GM21717 (cell line): ENCODE measurements around the gene FIBP.

ENCODE experiments used
- ATAC-seq: cut with Tn5 transposase; IDR thresholded peaks from one replicate; pipeline ENCODE4 v1.9.1; 2021; ENCODE audit warnings: mild to moderate bottlenecking, moderate library complexity; ENCODE audit not compliant: unreplicated experiment

Gene FIBP

DNA sequence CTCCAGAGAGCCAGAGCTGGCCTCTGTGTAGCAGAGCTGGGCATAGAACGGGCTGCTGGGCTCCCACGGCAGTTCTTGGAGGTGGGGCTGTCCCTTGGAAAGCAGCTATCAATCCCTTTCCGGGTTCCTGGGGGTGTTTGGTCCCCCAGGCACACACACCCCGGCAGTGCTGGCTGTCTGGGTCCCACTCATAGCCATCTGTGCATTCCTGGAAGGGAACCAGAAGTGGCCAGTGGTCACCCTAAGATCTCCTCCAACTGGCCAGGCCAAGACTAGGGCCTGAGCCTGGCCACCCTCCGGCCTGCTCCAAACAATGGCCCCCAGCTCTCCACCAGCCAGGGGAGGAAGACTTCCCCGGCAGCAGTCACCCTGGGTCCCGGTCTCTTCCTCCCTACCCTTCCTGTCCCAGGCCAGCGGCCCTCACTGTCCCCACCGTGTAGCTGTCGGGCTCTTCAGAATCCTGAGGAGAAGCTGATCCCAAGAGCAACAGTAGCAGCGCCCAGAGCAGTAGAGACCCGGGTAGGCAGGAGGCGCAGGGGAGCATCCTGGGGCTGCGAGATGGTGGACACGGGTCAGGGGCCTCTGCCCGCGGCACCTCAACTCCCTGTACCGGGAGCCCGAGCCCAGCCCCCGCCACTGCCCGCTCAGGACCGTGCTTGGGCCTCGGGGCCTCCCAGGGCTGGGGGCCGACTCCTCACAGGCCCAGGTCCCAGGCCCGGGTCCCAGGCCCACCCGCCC is 16.3 kb downstream of the FIBP start:
- no peak for ATAC-seq

DNA sequence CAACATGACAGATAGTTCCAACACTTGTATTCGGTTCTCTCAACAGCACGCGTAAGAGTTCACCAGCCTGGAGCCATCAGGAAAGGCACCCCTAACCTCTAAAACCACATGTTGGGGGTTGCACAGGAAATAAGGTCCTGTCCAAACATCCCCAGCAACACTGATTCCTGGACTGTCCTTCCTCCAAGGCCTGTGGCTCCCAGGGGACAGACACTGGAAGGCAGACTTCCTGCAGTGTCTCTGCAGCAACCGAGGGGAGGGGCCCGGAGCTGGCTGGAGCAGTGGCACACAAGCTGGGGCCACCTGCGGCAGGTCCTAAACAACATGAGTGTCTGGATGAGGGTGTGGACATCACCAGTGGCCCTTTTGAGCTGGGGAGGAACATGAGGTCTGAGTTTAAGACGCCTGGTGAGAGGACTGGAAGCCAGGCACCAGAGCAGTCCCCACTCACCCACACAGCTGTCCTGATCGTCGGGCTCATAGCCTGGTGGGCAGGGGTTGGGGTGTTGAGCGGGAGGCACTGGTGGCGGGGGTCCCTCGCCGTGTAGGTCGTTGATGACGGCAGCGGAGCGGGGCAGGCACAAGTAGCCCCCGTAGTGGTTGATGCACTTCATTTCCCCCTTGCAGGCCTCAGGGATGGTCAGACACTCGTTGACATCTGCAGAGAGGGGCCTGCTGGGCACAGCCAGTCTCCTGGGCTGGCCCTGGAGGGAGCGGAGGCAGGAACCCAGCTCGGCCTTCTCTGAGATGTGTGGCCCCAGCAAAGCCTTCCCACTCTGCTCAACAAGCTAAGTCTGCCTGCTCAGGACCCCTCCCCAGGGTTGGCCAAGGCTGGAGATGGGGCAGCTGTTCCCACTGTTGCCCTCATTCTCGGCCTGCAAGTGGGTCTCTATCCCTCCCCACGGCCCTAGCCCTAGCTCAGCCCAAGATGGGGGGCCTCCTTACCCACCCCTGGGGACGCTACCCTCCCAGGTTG is 17.3 kb downstream of the FIBP start:
- no peak for ATAC-seq

DNA sequence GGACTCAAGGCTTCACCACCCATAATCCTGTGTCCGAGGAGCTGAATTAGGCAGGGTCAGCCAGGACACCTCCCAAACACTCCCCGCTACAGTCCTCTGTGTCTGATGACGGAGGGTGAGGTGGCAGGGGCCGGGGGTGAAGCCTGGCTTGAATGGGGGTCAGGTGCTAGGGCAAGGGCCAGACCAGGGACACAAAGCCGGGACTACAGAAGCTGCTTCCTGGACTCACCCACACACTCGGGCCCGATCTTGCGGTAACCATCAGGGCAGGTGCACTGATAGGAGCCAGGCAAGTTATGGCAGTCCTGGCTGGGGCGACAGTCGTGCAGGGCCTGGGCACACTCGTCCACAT is 18.0 kb downstream of the FIBP start:
- ATAC-seq, result no peak

DNA sequence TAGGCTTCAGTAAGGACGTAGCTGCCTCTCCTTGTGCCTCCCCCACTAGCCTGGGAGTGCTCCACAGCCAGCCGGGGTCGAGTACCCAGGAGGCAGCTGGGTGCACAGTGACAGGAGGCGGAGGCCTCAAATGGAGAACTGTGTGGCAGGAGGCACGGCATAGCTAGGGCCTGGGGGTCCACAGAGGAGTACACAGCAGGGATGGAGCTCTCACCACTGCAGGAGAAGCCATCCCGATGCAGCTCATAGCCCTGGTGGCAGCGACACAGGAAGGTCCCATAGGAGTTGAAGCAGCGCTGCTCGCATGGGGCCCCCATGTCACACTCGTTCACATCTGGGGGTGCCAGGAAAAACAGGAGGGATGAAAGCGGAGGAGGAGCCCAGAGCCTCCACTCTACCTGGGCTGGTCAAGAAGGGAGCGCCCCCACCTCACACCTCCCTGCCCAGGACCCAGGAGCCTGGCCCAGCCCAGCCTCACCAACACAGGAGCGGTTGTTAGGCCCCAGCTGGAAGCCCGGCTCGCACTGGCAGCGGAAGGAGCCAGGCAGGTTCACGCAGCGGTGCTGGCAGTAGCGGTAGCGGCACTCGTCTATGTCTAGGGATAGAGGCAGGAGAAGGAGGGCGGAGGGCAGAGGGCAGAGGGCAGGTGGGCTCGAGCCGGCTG is 18.5 kb downstream of the FIBP start:
- ATAC-seq, result no peak

DNA sequence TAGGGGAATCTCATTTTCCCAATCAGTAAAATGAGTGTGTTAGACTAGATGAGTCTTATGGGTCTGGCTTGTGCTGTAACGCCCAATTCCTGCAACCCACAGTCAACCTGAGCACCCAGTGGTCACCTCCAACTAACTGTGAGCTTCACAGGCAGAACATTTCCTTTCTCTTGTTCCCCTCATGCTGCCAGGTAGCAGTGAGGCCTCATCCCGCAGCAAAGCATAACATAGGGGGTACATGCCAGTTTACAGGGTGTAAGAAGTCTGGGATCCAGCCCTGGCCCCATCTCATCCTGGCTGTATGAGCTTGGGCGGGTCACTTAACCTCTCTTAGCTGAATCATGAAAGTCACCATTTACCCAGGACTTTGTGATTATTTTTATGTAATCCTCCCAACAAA is 19.4 kb downstream of the FIBP start:
- ATAC-seq, result no peak

DNA sequence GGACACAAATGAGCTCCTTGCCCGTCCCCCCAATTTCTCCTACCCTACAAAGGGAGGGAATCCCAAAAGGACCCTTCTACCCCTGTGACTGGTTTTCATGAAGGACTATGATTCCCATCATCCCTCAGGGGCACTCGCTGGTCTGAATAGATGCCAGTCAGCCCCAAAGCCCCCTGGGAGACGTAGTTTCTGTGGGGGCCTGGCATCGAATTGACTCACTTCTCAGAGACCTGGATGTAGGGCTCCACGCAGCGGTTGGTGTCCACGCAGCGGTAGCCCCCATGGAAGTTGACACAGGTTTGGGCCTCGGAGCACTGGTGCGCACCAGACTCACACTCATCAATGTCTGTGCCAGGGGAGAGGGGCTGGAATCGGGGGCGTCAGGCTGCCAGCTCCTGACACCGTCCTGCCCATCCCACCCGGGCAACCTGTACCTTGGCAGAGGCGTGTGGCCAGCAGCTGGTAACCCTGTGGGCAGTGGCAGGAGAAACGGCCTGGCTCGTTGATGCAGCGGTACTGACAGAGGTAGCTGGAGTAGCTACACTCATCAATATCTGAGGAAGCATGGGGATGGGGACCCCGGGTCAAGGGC is 20.1 kb downstream of the FIBP start:
- ATAC-seq, result no peak

DNA sequence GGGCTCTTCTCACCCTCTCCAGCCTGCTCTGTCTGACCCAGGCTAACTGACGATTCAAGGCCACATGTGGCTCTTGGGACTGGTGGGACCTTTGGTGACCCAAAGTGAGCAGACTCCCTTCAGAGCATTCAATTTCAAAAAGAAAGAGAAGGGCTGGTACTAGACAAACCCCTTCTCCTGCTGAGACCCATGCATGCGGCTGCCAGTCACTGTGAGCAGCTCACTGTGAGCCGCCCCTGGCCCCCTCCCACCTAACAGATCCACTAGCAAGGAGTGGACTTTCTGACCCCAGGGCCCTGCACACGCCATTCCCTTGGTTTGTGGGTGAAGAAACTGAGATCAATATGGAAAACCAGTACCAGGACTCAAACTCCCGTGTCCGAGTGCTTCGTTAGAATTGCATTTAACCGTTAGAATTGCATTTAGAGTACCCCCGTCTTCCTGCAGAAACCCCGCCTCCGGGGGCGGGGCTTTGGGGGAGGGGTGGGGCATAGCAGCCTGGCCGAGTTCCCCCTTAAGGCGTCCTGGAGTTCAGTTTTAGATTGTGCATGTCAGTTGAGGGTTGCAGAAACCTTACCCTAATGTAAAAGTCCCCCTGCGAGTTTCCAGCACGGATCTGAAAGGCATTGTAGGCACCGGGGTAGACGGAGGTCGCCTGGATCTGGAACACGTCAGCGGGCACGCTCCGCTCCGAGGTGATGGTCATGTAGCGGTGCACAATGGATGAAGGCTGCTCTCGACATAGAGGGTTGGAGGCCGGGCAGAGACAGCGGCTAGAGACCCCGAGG is 20.8 kb downstream of the FIBP start:
- no peak for ATAC-seq

DNA sequence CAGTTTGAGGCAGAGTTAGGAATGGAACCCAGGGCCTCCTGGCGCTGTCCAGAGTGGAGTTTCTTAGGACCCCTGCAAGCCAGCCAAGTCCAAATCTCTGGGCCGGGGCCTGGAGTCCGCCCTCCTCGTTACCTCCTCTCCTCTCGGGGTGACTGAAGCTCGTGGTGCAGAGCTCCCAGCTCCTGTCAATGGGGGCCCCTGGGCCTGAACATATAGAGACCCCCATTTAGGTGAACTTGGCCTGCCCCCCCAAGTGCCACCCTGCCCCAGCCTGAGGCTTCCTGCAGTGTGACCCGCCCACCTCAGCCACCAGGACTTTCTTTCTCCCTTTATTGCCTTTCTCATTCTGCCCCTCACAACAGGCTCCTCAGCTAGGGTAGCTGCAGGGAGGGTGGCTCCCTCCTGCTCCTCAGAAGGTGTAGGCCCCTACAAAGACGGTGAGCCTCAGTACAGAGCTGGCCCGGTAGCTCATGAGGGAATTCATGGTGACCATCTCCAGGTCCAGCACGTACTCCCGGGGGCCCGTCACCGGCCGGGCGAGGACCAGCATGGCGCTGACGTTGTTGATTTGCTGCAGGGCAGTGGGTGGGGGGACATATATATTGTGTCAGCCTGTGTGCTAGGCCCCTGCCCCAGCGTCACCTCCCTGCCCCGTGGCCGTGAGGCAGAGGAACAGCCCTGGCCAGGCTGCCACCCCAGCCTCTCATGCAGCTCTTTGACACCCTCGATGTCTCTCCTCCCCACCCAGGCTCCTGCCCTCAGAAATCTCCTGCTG is 21.6 kb downstream of the FIBP start:
- no peak for ATAC-seq

DNA sequence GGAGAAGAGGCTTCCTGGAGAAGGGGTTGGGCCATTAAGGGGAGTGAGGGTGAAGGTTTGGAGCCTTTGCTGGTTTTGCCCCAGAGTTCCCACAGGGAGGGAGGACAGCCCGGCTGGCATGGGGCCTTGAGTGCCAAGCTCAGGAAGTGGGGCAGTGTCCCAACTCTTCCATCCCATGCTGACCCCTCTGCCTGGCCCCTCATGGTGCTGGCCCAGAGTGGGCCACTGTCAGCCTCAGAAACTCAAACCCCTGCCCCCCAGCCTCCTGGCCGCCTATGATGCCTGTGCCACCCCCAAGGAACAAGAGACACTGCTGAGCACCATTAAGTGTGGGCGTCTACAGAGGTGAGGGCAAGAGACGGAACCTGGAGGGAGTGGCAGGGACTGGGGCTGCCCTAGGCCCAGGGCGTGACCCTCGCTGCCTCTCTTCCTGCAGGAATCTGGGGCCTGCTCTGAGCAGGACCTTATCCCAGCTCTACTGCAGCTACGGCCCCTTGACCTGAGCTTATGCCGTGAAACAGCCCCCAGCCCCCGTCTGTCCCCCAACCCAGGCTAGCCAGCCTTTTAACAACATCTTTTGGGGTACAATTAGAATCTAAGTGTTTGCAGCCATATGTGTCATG is 22.6 kb downstream of the FIBP start:
- ATAC-seq, result no peak

DNA sequence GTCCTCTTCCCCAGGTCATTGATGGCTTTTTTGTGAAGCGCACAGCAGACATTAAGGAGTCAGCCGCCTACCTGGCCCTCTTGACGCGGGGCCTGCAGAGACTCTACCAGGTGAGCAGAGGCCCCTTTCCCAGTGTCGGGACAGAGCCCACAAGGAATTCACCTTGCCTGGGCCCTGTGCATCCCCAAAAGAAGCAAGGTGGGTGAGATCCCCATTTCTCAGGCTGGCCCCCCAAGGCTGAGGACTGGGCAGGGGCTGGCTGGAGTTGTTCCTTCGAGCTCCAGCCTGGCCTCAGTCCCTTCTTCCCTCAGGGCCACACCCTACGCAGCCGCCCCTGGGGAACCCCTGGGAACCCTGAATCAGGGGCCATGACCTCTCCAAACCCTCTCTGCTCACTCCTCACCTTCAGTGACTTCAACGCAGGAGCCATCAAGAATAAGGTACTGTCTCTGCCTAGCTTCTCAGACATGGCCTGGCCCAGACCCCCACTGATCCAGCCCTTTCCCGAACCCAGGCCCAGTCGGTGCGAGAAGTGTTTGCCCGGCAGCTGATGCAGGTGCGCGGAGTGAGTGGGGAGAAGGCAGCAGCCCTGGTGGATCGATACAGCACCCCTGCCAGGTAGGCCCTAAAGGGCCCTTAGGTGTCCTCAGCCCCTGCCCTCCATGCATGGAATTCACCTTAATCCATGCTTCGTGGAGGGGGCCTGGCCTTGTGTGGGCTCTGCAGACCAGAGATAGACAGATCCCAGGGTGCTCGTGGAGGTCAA is 23.4 kb downstream of the FIBP start:
- no peak for ATAC-seq

DNA sequence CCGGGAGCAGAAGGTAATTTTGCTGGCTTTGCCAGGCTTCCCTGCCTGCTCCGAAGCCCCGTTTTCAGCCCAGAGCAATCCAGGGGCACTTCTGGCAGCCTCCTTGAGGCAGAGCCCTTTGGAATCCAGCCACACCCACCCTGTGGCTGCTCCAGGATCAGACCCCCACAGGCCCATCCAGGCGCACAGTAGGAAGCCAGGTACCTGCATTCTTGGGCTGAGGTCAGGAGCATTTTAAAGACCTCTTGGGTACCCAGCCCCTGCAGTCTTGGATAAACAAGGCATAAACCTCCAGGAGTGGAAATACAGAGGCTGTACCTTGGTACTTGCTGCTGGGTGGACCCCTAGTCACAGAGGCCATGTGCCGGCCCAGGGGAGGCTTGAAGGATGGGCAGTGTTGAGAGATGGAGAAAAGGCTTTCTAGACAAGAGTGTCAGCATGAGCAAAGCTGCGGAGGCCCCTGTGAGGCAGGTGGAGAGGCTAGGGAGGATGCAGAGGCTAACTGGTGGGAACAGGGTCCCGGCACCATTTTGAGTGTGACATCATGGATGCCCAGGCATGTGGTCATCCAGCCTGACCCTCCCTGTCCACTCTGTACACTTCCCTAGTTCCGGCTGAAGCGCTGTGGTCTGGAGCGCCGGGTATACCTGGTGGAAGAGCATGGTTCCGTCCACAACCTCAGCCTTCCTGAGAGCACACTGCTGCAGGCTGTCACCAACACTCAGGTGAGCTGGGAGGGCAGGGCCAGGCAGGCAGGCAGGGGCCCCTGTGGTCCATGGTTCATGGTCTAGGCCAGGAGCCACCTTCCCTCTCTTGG is 24.2 kb downstream of the FIBP start:
- ATAC-seq, result no peak

DNA sequence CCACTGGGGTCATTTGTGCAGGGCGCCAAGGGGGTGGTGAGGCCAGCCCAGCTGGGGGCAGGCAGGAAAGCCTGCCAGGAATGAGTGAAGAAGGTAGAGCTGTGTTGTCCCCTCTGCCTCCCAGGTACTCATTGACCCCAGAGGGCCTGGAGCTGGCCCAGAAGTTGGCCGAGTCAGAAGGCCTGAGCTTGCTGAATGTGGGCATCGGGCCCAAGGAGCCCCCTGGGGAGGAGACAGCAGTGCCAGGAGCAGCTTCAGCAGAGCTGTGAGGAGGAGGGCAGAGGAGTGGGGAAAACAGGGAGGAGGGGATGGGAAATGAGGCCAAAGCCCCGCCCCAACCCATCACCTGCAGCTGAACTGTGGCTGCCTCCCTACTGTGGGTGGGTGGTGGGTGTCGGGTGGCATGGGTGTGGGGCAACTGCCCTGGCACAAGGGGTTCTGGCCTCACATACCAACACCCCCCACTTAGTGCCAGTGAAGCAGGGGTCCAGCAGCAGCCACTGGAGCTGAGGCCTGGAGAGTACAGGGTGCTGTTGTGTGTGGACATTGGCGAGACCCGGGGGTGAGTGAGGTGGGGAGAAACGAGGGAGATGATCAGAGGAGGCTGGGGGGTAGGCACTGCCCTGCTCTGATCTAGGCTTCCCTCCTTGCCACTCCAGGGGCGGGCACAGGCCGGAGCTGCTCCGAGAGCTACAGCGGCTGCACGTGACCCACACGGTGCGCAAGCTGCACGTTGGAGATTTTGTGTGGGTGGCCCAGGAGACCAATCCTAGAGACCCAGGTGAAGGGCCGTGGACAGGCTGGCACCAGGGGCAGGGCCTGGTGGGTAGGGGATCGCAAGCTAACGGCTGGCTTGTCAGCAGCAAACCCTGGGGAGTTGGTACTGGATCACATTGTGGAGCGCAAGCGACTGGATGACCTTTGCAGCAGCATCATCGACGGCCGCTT is 25.1 kb downstream of the FIBP start:
- no peak for ATAC-seq

DNA sequence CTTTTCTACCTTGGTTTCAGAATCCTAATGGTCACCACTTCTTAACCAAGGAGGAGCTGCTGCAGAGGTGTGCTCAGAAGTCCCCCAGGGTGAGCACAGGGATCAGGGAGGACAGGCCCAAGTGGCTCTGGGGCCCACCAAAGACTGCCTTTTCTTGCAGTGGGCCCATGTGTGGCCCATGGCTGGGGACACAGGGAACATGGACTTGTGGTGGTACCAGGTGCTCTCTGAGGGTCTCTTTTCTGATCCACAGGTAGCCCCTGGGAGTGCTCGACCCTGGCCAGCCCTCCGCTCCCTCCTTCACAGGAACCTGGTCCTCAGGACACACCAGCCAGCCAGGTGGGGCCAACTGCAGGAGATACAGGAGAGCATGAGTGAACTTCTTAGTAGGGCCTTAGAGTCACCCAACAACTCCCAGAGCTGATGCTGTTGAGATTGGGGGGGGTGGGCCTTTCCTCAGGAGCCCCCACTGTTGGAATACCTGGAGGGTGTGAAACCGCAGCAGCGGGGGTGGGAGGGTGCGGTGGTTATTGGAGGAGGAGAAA is 26.0 kb downstream of the FIBP start:
- no peak for ATAC-seq

DNA sequence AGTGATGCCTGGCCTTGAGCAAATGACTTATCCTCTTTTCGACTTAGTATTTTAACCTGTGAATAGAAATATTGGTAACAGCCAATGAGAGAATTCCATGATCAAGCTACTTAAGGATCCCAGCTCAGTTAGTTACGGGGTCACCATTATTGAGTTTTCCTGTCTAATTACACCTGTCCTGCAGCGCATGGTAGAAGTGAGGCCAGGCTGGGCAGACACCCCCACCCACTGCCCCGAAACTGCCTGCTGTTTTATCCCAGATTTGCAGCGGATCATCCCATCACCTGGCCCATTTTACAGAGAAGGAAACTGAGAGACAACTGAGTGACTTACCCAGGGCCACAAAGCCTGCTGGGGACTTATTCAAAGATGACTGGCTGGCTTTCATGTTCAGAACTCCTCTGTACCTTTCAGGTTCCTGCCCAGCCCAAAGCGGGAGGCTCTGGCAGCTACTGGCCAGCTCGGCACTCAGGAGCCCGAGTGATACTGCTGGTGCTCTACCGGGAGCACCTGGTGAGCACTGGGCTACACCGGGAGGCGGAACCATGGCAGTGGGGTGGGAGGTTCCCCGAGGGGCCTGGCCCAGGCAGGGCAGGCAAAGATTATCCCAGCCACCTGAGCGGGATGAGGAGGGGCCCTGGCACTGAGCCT is 26.6 kb downstream of the FIBP start:
- no peak for ATAC-seq

DNA sequence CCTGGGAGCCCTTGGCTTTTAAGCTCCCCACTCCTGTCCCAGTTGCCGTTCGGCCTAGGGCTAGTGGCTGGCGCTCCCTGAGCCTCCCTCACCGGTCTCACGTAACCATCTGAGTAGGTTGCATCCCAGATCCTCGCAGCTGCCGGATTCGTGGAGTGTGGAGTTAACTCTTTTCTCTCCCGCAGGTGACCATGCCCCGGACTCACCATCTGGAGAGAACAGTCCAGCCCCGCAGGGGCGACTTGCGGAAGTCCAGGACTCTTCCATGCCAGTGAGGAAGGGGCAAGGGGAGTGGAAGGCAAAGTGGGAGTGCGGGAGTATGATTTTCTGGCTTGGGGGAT is 27.1 kb downstream of the FIBP start:
- ATAC-seq, result no peak
